ENCODE measurements around the gene CFD. TPM values are rescaled to one million over a fixed set of nuclear protein-coding genes. Genes with fewer than 3 reads are reported as not detected.

Gene CFD
- total RNA-seq, 1 donor from 2014 or later: 1,680 TPM

DNA sequence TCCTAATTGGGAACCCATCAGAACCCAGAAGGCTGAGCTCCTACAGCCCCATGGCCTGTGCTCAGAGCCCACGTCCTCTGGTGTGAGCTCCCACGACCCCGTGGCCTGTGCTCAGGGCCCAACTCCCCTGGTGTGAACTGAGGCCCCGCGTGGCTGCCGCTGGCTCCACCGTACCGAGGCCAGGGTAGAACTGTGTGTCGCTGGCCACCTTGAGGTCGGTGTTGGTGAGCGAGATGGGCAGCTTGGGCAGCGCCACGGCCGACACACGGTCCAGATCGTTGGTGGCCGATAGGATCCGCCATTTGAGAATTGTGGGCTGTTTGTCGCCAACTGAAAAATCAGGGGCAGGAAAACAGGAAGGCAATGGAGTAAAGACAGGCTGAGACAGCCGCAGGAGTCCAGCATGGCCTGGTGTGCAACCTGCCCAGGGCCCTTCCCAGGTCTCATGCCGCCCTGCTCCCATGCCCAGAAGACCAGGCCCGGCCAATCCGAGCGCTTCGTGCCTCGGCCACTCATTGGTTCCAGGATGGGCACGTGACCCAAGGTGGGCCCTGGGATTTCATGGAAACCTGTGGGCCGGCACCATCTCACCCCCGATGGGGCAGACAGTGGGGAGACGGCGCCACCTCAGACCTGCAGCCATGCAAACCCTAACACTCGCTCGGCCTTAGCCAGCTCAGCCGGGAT is 22.1 kb downstream of the CFD start:
- Histone ChIP-seq H3K27ac (no peak overlapping the region), H3K4me1 (no peaks in the 10 kb centered on the region)
- TF ChIP-seq, protein P1, sequence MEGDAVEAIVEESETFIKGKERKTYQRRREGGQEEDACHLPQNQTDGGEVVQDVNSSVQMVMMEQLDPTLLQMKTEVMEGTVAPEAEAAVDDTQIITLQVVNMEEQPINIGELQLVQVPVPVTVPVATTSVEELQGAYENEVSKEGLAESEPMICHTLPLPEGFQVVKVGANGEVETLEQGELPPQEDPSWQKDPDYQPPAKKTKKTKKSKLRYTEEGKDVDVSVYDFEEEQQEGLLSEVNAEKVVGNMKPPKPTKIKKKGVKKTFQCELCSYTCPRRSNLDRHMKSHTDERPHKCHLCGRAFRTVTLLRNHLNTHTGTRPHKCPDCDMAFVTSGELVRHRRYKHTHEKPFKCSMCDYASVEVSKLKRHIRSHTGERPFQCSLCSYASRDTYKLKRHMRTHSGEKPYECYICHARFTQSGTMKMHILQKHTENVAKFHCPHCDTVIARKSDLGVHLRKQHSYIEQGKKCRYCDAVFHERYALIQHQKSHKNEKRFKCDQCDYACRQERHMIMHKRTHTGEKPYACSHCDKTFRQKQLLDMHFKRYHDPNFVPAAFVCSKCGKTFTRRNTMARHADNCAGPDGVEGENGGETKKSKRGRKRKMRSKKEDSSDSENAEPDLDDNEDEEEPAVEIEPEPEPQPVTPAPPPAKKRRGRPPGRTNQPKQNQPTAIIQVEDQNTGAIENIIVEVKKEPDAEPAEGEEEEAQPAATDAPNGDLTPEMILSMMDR (IDR thresholded peaks at IDR 0.05): no peak

DNA sequence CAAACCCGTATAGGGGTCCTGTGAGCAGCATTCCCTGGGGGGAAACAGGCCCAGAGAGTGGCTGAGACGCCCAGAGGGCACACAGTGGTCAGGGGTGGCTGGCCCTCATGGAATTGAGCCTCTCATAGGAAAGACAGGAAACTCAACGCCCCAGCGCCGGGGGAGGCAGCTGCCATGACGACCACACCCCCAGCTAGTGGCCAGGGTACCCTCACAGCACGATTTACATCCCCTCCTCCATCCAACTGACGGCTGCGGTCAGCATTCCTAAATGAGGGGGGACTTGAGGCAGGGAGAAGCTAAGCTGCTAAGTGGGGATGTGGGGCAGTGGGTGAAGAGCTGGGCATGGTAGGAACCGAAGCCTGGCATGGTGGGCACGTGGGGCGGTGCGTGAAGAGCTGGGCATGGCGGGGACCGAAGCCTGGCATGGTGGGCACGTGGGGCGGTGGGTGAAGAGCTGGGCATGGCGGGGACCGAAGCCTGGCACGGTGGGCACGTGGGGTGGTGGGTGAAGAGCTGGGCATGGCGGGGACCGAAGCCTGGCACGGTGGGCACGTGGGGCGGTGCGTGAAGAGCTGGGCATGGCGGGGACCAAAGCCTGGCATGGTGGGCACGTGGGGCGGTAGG is 23.5 kb downstream of the CFD start:
- intact Hi-C loops (cut with DNase I): no loop called here
- no peaks in the 10 kb centered on the region for H3K4me1 ChIP-seq
- no peak for DNase-seq (ENCODE audit: low spot score in 2 of 2)
- H3K27me3 ChIP-seq: no peaks in the 10 kb centered on the region
- H3K27ac ChIP-seq: no peak overlapping the region
- TF ChIP-seq, protein P1 (IDR thresholded peaks at IDR 0.05): no peak
- H3K36me3 ChIP-seq: peaks cover 61 to 79% of the 10 kb centered on the region in 2 donors
- no peak overlapping the region for H3K4me3 ChIP-seq
- no peaks in the 10 kb centered on the region for H3K9me3 ChIP-seq

More for the DNA sequence above, 22.1 kb downstream of the CFD start:
- no peak for DNase-seq (ENCODE audit: low spot score in 2 of 2)
- Histone ChIP-seq H3K36me3 (peaks cover 62 to 85% of the 10 kb centered on the region in 2 donors), H3K4me3 (no peak overlapping the region), H3K9me3 (no peaks in the 10 kb centered on the region), H3K27me3 (no peaks in the 10 kb centered on the region)
- intact Hi-C loops (cut with DNase I): no loop called here

DNA sequence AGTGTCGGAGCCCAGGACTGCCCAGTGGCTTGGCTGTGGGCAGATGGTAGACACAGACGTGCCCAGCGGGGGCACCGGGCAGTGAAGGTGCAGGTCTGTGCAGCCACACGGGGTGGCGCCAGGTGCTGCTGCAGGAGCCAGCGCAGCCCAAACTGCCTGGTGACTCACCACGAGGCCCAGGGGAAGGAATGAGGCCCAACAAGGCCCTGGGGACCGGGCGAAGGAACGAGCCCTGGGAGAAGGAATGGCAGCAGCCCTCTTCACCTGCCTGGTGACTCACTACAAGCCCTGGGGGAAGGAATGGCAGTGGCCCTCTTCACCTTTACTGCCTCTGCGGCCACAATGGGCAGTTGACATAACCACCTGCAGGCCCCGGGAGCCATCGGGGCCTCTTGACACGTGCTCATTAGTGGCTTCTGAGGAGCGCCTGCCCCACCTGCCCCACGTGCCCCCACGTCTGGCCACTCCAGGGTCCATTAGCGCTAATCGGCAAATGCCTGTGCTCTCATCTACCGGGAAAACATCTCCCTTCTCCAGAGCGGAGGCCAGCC is 24.3 kb downstream of the CFD start:
- Histone ChIP-seq H3K27me3 (no peaks in the 10 kb centered on the region), H3K27ac (no peak overlapping the region), H3K4me3 (no peak overlapping the region), H3K9me3 (no peaks in the 10 kb centered on the region), H3K36me3 (peaks cover 65 to 79% of the 10 kb centered on the region in 2 donors), H3K4me1 (no peaks in the 10 kb centered on the region)
- intact Hi-C loops (cut with DNase I): no loop called here
- DNase-seq (ENCODE audit: low spot score in 2 of 2): no peak
- TF ChIP-seq, protein P1 (IDR thresholded peaks at IDR 0.05): no peak

DNA sequence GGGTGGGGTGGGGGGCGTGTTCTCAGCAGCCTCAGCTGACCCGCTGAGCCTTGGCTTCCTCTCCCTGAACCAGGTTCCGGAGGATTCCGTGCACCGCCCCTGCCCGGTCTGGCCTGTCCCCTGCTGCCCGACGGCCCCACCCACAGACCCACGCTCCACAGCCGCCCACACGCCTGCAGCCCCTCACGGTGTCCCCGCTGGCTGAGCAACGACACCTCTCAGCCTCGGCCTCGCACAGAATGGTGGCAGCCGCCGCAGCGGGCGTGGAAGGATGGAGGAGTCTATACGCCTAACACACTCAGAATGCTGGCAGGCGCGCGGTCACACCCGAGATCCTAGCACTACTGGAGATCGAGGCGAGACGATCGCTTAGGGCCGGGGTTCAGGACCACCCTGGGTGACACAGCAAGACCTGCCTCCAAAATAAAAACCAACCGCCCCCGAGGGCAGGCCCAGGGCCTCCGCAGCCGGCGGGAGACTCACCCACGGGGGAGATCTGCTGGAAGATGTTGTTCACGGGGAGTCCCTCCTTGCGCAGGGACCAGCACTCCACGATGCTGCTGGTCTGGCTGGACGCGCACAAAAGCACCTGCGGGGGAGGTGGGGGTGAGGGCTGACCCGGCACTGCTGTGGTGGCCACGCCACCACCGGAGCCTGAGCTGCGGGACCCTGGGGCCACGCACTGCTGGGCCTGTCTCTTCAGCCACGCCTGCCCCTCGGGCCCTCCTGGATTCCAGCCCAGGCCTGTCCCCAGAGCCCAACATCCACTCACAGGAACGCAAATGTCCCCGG is 25.2 kb downstream of the CFD start:
- H3K4me3 ChIP-seq: no peak overlapping the region
- peaks cover 65 to 77% of the 10 kb centered on the region in 2 donors for H3K36me3 ChIP-seq
- TF ChIP-seq, protein P1 (IDR thresholded peaks at IDR 0.05): no peak
- intact Hi-C loops (cut with DNase I): no loop called here
- H3K4me1 ChIP-seq: no peaks in the 10 kb centered on the region
- no peak overlapping the region for H3K27ac ChIP-seq
- DNase-seq (ENCODE audit: low spot score in 2 of 2): no peak
- no peaks in the 10 kb centered on the region for H3K9me3 ChIP-seq
- H3K27me3 ChIP-seq: no peaks in the 10 kb centered on the region

DNA sequence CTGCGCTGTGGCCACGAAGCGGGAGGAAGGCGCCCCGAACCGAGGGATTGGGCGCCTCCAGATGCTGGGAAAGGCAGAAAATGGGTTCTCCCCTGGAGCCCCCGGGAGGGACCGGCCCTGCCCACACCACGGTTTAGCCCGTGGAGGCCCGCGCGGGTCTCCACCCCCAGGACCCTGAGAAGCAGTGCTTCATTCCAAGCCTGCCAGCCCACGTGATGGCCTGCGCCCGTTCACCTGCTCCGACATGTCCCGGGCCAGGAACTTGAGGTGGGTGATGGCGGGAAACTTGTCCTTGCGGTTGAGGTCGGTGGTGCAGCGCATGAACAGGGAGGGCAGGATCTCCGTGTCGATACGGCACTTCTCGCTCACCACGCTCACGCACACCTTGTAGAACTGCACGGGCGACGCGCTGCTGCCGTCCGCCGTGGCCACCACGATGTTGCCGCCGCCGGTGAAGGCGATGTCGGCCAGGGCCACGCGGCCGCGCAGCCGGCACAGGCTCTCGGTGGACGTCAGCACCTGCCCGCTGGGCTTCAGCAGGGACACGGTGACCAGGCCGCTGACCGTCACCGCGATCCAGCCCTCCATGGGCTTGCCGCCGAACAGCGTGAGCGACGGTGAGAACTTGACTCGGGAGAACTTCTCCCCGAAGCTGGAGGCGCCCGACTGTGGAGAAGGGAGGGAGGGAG is 26.2 kb downstream of the CFD start:
- DNase-seq (ENCODE audit: low spot score in 2 of 2): no peak
- peaks cover 59 to 75% of the 10 kb centered on the region in 2 donors for H3K36me3 ChIP-seq
- H3K27me3 ChIP-seq: no peaks in the 10 kb centered on the region
- TF ChIP-seq, protein P1 (IDR thresholded peaks at IDR 0.05): no peak
- H3K9me3 ChIP-seq: no peaks in the 10 kb centered on the region
- intact Hi-C loops (cut with DNase I): no loop called here
- H3K27ac ChIP-seq: no peak overlapping the region
- no peak overlapping the region for H3K4me3 ChIP-seq
- no peaks in the 10 kb centered on the region for H3K4me1 ChIP-seq
